A172 (cell line): Measurements from ENCODE around the gene LIN9. TPM values are rescaled to one million over a fixed set of nuclear protein-coding genes. Genes with fewer than 3 reads are reported as not detected.

Experiments used
- total RNA-seq: library from RNA; depleted of rRNA; stranded (reverse); fragments of >200 nt; shearing (Covaris generic); gene quantifications from 2 replicates; pipeline ENCODE4 v1.2.3, GENCODE V29; 2014; rRNA removed

Gene LIN9
- total RNA-seq, 1 experiment from 2014 or later: 25.6 TPM

Other genes starting within 250 kb of the LIN9 start
- 429 and 466 TPM in 2 replicates for gene H3-3A, start 246.4 kb downstream of the LIN9 start, total RNA-seq
- gene ACBD3, start 122.4 kb downstream of the LIN9 start, total RNA-seq: 71.0 and 71.3 TPM in 2 replicates
- not detected in 2 replicates for gene MIXL1, start 85.5 kb downstream of the LIN9 start, total RNA-seq
- gene PARP1, start 98.9 kb upstream of the LIN9 start, total RNA-seq: 216 and 238 TPM in 2 replicates
- gene STUM, start 239.6 kb upstream of the LIN9 start, total RNA-seq: not detected in 2 replicates